K562 (cell line): ENCODE measurements around the gene ANK3. TPM values are rescaled to one million over a fixed set of nuclear protein-coding genes. Genes with fewer than 3 reads are reported as not detected.

Experiments used
- ATAC-seq: fragments of 200-7000 bp; cut with Tn5 transposase; 3 replicates; pipeline ENCODE4 v1.9.1; 2020; ENCODE audit warnings: moderate library complexity
- BruUV-seq: library from RNA; stranded (reverse); fragments of 400-500 nt; replicated peaks from 2 replicates; lab custom pipeline; 2021; lab: Mats Ljungman, UMichigan
- CTCF ChIA-PET: fragments of 300-600 bp; formaldehyde crosslinking; extraction: SDS; loops from one replicate; lab custom pipeline; 2021; ENCODE audit warnings: low intra/inter-chr PET ratio; lab: Yijun Ruan, JAX
- POLR2A ChIA-PET: fragments of 300-600, 350-650 bp; sonication (Branson Sonifier 250); formaldehyde crosslinking; extraction: SDS; loops from one replicate; lab custom pipeline; 2021; ENCODE audit warnings: antibody characterized with exemption, inconsistent platforms; lab: Yijun Ruan, JAX
- DNase-seq, 4 experiments: peaks; one replicate each; pipeline versions ENCODE4 v3.0.0 to v3.0.0-alpha.2; 2011 to 2018; ENCODE audit warnings: low spot score in 3 of 4, mixed read lengths in 3 of 4; ENCODE audit errors: extremely low read depth in 1 of 4
- FAIRE-seq: peaks from 2 replicates; lab custom pipeline; 2011; peaks lifted over from hg19 to GRCh38; lab: Jason Lieb, UNC
- H2AFZ ChIP-seq: 2 replicates; pipeline ENCODE4 v1.6.0; 2011; ENCODE audit warnings: low read depth, low read length, control low read depth, inconsistent platforms
- H3K27ac ChIP-seq: fragments of 200-600 bp; 3 replicates; pipeline ENCODE4 v1.8.0; 2011; ENCODE audit warnings: low read depth, mild to moderate bottlenecking, control low read depth, inconsistent platforms, low read length, moderate library complexity, mixed read lengths; ENCODE audit errors: extremely low read depth
- H3K27me3 ChIP-seq, 2 experiments: fragments of 300-600 bp in 1 of 2; 2 replicates in 1 of 2; 3 replicates in 1 of 2; pipeline versions ENCODE4 v1.6.0 to v1.8.0; 2011; ENCODE audit warnings: inconsistent platforms in 2 of 2, low read length in 2 of 2, mild to moderate bottlenecking in 1 of 2, mixed read lengths in 1 of 2, moderate library complexity in 1 of 2; ENCODE audit not compliant: control insufficient read depth in 2 of 2, insufficient read depth in 2 of 2
- H3K36me3 ChIP-seq: fragments of 300-600 bp; 3 replicates; pipeline ENCODE4 v1.8.0; 2011; ENCODE audit warnings: mild to moderate bottlenecking, low read length, inconsistent platforms; ENCODE audit not compliant: control insufficient read depth, insufficient read depth
- H3K4me1 ChIP-seq, 2 experiments: fragments of 200-600 bp in 1 of 2; replicated peaks in 1 of 2; 2 replicates in 1 of 2; 3 replicates in 1 of 2; pipeline versions ENCODE4 v1.5.1 to v1.8.0; 2011; ENCODE audit warnings: inconsistent platforms in 2 of 2, low read length in 2 of 2, mild to moderate bottlenecking in 1 of 2, mixed read lengths in 1 of 2, moderate library complexity in 1 of 2; ENCODE audit not compliant: control insufficient read depth in 2 of 2, insufficient read depth in 2 of 2
- H3K4me2 ChIP-seq: 2 replicates; pipeline ENCODE4 v1.6.1; 2011; ENCODE audit warnings: low read length, control low read depth, inconsistent platforms, mixed read lengths; ENCODE audit not compliant: insufficient read depth
- H3K4me3 ChIP-seq: fragments of 200-600 bp; sonication (generic), shearing (Covaris generic); 2 replicates; pipeline ENCODE4 v1.5.1; 2016; ENCODE audit warnings: control low read depth, inconsistent platforms
- H3K79me2 ChIP-seq: fragments of 200-600 bp; 3 replicates; pipeline ENCODE4 v1.8.0; 2011; ENCODE audit warnings: low read length, inconsistent platforms; ENCODE audit not compliant: control insufficient read depth, insufficient read depth
- H3K9ac ChIP-seq, 2 experiments: 2 replicates each; pipeline versions ENCODE4 v1.6.0 to v1.6.1; 2011; ENCODE audit warnings: low read depth in 2 of 2, low read length in 2 of 2, control low read depth in 1 of 2, inconsistent platforms in 1 of 2, mild to moderate bottlenecking in 1 of 2, mixed read lengths in 1 of 2; ENCODE audit not compliant: insufficient read depth in 1 of 2
- H3K9me1 ChIP-seq: one replicate; pipeline ENCODE4 v1.6.0; 2011; ENCODE audit warnings: inconsistent platforms, mild to moderate bottlenecking, low read length, moderate library complexity; ENCODE audit not compliant: control insufficient read depth, insufficient read depth
- H3K9me3 ChIP-seq: replicated peaks from 2 replicates; pipeline ENCODE4 v1.5.1; 2011; ENCODE audit warnings: low read depth, low read length, inconsistent platforms; ENCODE audit not compliant: control insufficient read depth, insufficient read depth
- H4K20me1 ChIP-seq: replicated peaks from 2 replicates; pipeline ENCODE4 v1.6.1; 2011; ENCODE audit warnings: low read length, inconsistent platforms, mixed read lengths; ENCODE audit not compliant: control insufficient read depth, insufficient read depth
- FOSL1 ChIP-seq: fragments of 200-800 bp; sonication (Bioruptor generic); conservative IDR thresholded peaks from 2 replicates; pipeline ENCODE4 v1.6.1; 2016; ENCODE audit warnings: missing genetic modification characterization, missing compliant biosample characterization
- JUND ChIP-seq, 2 experiments: IDR thresholded peaks; 2 replicates in 1 of 2; 3 replicates in 1 of 2; pipeline ENCODE4 v1.6.1; 2011; ENCODE audit warnings: borderline replicate concordance in 2 of 2, low read depth in 2 of 2, low read length in 2 of 2, improper control_type of control experiment in 1 of 2, missing biosample characterization in 1 of 2, missing genetic modification characterization in 1 of 2, missing genetic modification reagents in 1 of 2
- NR4A1 ChIP-seq, 2 experiments: fragments of 250-450 bp in 1 of 2; fragments of 450-650 bp in 1 of 2; sonication (Bioruptor Pico) in 1 of 2; IDR thresholded peaks; 2 replicates each; pipeline versions ENCODE4 v1.4.0 to v1.6.1; 2016 to 2020; ENCODE audit warnings: mild to moderate bottlenecking in 2 of 2, missing compliant biosample characterization in 1 of 2, missing genetic modification characterization in 1 of 2, moderate library complexity in 1 of 2
- SP1 ChIP-seq: sonication (generic); formaldehyde crosslinking; IDR thresholded peaks from 2 replicates; pipeline ENCODE4 v1.8.1; 2022; ENCODE audit warnings: mild to moderate bottlenecking, missing genetic modification reagents
- TRIM28 ChIP-seq: fragments of 450-650 bp; IDR thresholded peaks from 2 replicates; pipeline ENCODE4 v1.6.1; 2017
- WGBS: fragments of 100-300 bp; shearing (Covaris generic); methylation state at CpG from one replicate; pipeline ENCODE4 v1.1.6; 2016; ENCODE audit warnings: low coverage, mixed read lengths; ENCODE audit not compliant: insufficient coverage; ENCODE audit errors: missing lambda C conversion rate; 5-methylcytosine and 5-hydroxymethylcytosine counted together
- in situ Hi-C: fragments of 300-500 bp; cut with MboI; formaldehyde crosslinking; loops from 4 replicates; pipeline ENCODE4 v1.15.0; 2018; ENCODE audit warnings: inconsistent platforms, mixed read lengths
- intact Hi-C: fragments of 100-400 bp; cut with micrococcal nuclease; formaldehyde crosslinking; loops from 2 replicates; pipeline ENCODE4 v1.14.2; 2022
- polyA plus RNA-seq, 8 experiments: library from polyadenylated mRNA; depleted of rRNA in 4 of 8; stranded (reverse) in 5 of 8; unstranded in 3 of 8; fragments of >200 nt; fragmentation: Nextera tagmentation in 2 of 8; fragmentation: Illumina TruSeq in 1 of 8; extraction: Ambion mirVana in 2 of 8; extraction: Trizol in 1 of 8; gene quantifications; 2 replicates each; pipeline versions ENCODE4 v1.2.1 to v1.2.3, GENCODE V29; 2011 to 2014; ENCODE audit warnings: inconsistent platforms in 1 of 8, missing spikeins in 1 of 8
- total RNA-seq, 7 experiments: library from RNA; depleted of rRNA in 6 of 7; stranded (reverse); fragments of >200 nt in 6 of 7; fragmentation: Illumina TruSeq in 2 of 7; extraction: Trizol in 2 of 7; gene quantifications; 2 replicates each; pipeline versions ENCODE4 v1.2.1 to v1.2.3, GENCODE V29; 2011 to 2021; ENCODE audit warnings: low replicate concordance in 1 of 7

ANK3 gene
- total and polyA plus RNA-seq, 9 of the 15 experiments (the other 6 are each of a cell fraction or from before 2014, with no cell fraction given) = 10.0 to 32.3 (median 17.9) TPM

DNA sequence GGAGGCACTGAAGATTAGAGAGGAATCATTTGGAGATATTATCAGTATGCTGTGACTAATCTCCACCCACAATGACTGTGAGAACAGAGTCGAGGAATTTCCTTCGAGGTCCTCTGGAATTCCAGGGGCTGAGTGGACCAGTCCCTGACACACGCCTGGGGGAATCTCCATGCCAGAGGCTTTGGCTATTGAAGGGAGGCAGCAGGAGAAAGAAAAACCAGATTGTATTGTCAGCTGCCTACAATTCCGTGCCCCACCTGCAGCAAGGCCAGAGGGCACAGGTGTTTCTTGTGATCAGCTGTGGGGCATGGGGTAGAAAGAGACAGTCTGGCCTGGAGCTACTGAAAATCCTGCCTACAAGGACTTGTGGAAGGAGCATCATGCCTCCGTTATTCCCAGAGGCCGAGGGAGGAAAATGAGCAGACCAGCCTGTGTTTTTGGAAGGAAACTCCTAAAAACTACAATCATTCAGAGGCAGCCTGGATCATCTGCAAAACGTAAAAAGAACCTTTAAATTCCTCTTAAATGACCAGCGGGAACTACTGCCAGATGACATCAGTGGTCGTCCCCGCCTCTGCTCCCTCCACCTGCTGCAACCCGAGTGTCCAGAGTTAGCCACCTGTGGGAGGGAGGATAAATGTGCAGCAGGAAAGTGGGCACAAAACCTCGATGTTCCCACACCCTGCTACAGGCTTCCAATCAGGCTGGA lies 25.4 kb upstream of the ANK3 start:
- no peak overlapping the region for H3K27ac ChIP-seq
- peak; percentile 45; the same call in 1 of the 2 replicates for TF ChIP-seq JUND (IDR thresholded peaks at IDR 0.05; ENCODE audit: borderline replicate concordance, low read depth, low read length)
- TF ChIP-seq JUND (tag; IDR thresholded peaks at IDR 0.05; ENCODE audit: borderline replicate concordance, low read depth, low read length) = peak; percentile 25; the same call in 1 of the 3 replicates
- TF ChIP-seq TRIM28 = no peak
- TF ChIP-seq FOSL1 (tag) = peak; percentile 83
- 0 out of 2 replicates have a peak, but pooled peaks have one; percentile 47 for TF ChIP-seq NR4A1 (CRISPR knock-in tag; IDR thresholded peaks at IDR 0.05)
- TF ChIP-seq NR4A1 (tag; IDR thresholded peaks at IDR 0.05) = no peak
- no peak for TF ChIP-seq SP1 (CRISPR knock-in tag)
- TF ChIP-seq, all 486 proteins: peak for 3
- Histone ChIP-seq H3K9ac (no peak overlapping the region), H3K4me2 (no peak overlapping the region), H3K4me1 (no peaks in the 10 kb centered on the region), H3K9me1 (no peaks in the 10 kb centered on the region), H3K4me3 (no peak overlapping the region), H3K9me3 (no peaks in the 10 kb centered on the region), H2AFZ (no peak overlapping the region), H4K20me1 (no peaks in the 10 kb centered on the region), H3K27me3 (0 out of 5 replicates have a peak, but pooled peaks cover 0 to 3% of the 10 kb centered on the region in 2 experiments), H3K79me2 (no peaks in the 10 kb centered on the region), H3K36me3 (no peaks in the 10 kb centered on the region)
- intact Hi-C loops = no loop called here
- DNase-seq = no peak
- ATAC-seq = no peak
- 7% methylated on average over 12 of the region's 12 CpGs for WGBS
- FAIRE-seq = no peak
- ChIA-PET POLR2A (interaction anchor here (0.6 to 1.6 kb wide), 5 partner anchors 10 to 413 kb away, joined by 3 to 4 read pairs (median 3); no protein-coding TSS in a partner anchor), CTCF (no interaction called here)
- no TSS peak for BruUV-seq
- in situ Hi-C loops = no loop called here
